K562 (cell line): Measurements from ENCODE around the gene PPP2R3B. TPM values are rescaled to one million over a fixed set of nuclear protein-coding genes. Genes with fewer than 3 reads are reported as not detected.

Experiments used
- ATF1 ChIP-seq, 2 experiments: fragments of 450-650 bp in 1 of 2; IDR thresholded peaks; 2 replicates each; pipeline ENCODE4 v1.6.1; 2016; ENCODE audit warnings: missing compliant biosample characterization in 1 of 2, missing genetic modification characterization in 1 of 2
- BCOR ChIP-seq: fragments of 450-650 bp; IDR thresholded peaks from 2 replicates; pipeline ENCODE4 v1.6.1; 2016
- CBFA2T3 ChIP-seq: fragments of 450-650 bp; IDR thresholded peaks from 2 replicates; pipeline ENCODE4 v1.6.1; 2017
- CHD1 ChIP-seq: fragments of 200-600 bp; sonication (generic); IDR thresholded peaks from one replicate; pipeline ENCODE4 v1.6.1; 2012; ENCODE audit warnings: mild to moderate bottlenecking, moderate library complexity, low read length, inconsistent platforms
- CHD4 ChIP-seq: fragments of 200-600 bp; sonication (generic); IDR thresholded peaks from 3 replicates; pipeline ENCODE4 v1.6.1; 2012; ENCODE audit warnings: low read depth, mild to moderate bottlenecking, mixed read lengths, low read length, inconsistent platforms; ENCODE audit not compliant: insufficient read depth, insufficient replicate concordance, poor library complexity, severe bottlenecking
- ERF ChIP-seq: fragments of 450-650 bp; formaldehyde crosslinking; IDR thresholded peaks from 2 replicates; pipeline ENCODE4 v1.4.0; 2020; ENCODE audit warnings: mild to moderate bottlenecking, mixed read lengths
- GABPA ChIP-seq: fragments of 200-800 bp; sonication (Bioruptor generic); conservative IDR thresholded peaks from 2 replicates; pipeline ENCODE4 v1.6.1; 2016; ENCODE audit warnings: low read depth, missing genetic modification characterization, missing compliant biosample characterization
- HDAC2 ChIP-seq: fragments of 450-650 bp; IDR thresholded peaks from 2 replicates; pipeline ENCODE4 v1.6.1; 2016; ENCODE audit warnings: mild to moderate bottlenecking
- NR2C1 ChIP-seq, 2 experiments: fragments of 450-650 bp; IDR thresholded peaks; 2 replicates each; pipeline ENCODE4 v1.6.1; 2017; ENCODE audit warnings: mild to moderate bottlenecking in 2 of 2, antibody characterized with exemption in 1 of 2, inconsistent platforms in 1 of 2, missing compliant biosample characterization in 1 of 2, missing genetic modification characterization in 1 of 2
- NRF1 ChIP-seq, 2 experiments: fragments of 450-650 bp; IDR thresholded peaks in 1 of 2; conservative IDR thresholded peaks in 1 of 2; 2 replicates each; pipeline ENCODE4 v1.6.1; 2014; ENCODE audit warnings: mild to moderate bottlenecking in 2 of 2
- PCBP1 ChIP-seq: fragments of 200-400 bp; formaldehyde crosslinking; IDR thresholded peaks from 2 replicates; pipeline ENCODE4 v1.6.1; 2018; ENCODE audit warnings: mild to moderate bottlenecking, low read depth, low read length; ENCODE audit not compliant: poor library complexity, severe bottlenecking
- PHB ChIP-seq: fragments of 250-450 bp; sonication (Bioruptor Pico); IDR thresholded peaks from 2 replicates; pipeline ENCODE4 v1.5.0; 2021
- RBM14 ChIP-seq: fragments of 200-400 bp; formaldehyde crosslinking; IDR thresholded peaks from 2 replicates; pipeline ENCODE4 v1.6.1; 2018; ENCODE audit warnings: low read depth, mild to moderate bottlenecking, low read length, moderate library complexity, borderline replicate concordance; ENCODE audit not compliant: insufficient read depth
- RBM17 ChIP-seq: fragments of 200-400 bp; formaldehyde crosslinking; IDR thresholded peaks from 2 replicates; pipeline ENCODE4 v1.6.1; 2017; ENCODE audit warnings: low read depth, mild to moderate bottlenecking, low read length, borderline replicate concordance
- RHOXF2B ChIP-seq: fragments of 250-450 bp; sonication (Bioruptor Pico); conservative IDR thresholded peaks from 2 replicates; pipeline ENCODE4 v1.5.1; 2021
- STAG1 ChIP-seq: sonication (generic); formaldehyde crosslinking; IDR thresholded peaks from 2 replicates; pipeline ENCODE4 v1.5.0; 2020; ENCODE audit warnings: missing genetic modification reagents, borderline replicate concordance
- ZNF12 ChIP-seq: sonication (generic); formaldehyde crosslinking; IDR thresholded peaks from 2 replicates; pipeline ENCODE4 v1.4.0; 2020; ENCODE audit warnings: mild to moderate bottlenecking, missing genetic modification reagents
- ZNF23 ChIP-seq: fragments of 250-450 bp; sonication (Bioruptor Pico); IDR thresholded peaks from 2 replicates; pipeline ENCODE4 v1.4.0; 2020; ENCODE audit warnings: mild to moderate bottlenecking
- ZNF436 ChIP-seq: fragments of 250-450, 450-650 bp; sonication (Bioruptor Pico); formaldehyde crosslinking; IDR thresholded peaks from 2 replicates; pipeline ENCODE4 v1.7.0; 2020; ENCODE audit warnings: mild to moderate bottlenecking
- ZNF57 ChIP-seq: fragments of 450-650 bp; formaldehyde crosslinking; IDR thresholded peaks from 2 replicates; pipeline ENCODE4 v1.4.0; 2020; ENCODE audit warnings: mild to moderate bottlenecking, moderate library complexity
- ZNF589 ChIP-seq: fragments of 200-800 bp; sonication (Bioruptor generic); IDR thresholded peaks from 2 replicates; pipeline ENCODE4 v1.6.1; 2016; ENCODE audit warnings: low read depth, missing genetic modification characterization, missing compliant biosample characterization
- ZNF644 ChIP-seq: fragments of 200-800 bp; sonication (Bioruptor generic); IDR thresholded peaks from 2 replicates; pipeline ENCODE4 v1.6.1; 2016; ENCODE audit warnings: low read depth, missing genetic modification characterization, missing compliant biosample characterization
- ZNF764 ChIP-seq: fragments of 250-450 bp; sonication (Bioruptor Pico); IDR thresholded peaks from 2 replicates; pipeline ENCODE4 v1.4.0; 2020; ENCODE audit warnings: low read depth, mild to moderate bottlenecking, moderate library complexity
- polyA plus RNA-seq, 8 experiments: library from polyadenylated mRNA; depleted of rRNA in 4 of 8; stranded (reverse) in 5 of 8; unstranded in 3 of 8; fragments of >200 nt; fragmentation: Nextera tagmentation in 2 of 8; fragmentation: Illumina TruSeq in 1 of 8; extraction: Ambion mirVana in 2 of 8; extraction: Trizol in 1 of 8; gene quantifications; 2 replicates each; pipeline versions ENCODE4 v1.2.1 to v1.2.3, GENCODE V29; 2011 to 2014; ENCODE audit warnings: inconsistent platforms in 1 of 8, missing spikeins in 1 of 8
- total RNA-seq, 7 experiments: library from RNA; depleted of rRNA in 6 of 7; stranded (reverse); fragments of >200 nt in 6 of 7; fragmentation: Illumina TruSeq in 2 of 7; extraction: Trizol in 2 of 7; gene quantifications; 2 replicates each; pipeline versions ENCODE4 v1.2.1 to v1.2.3, GENCODE V29; 2011 to 2021; ENCODE audit warnings: low replicate concordance in 1 of 7
- TF ChIP-seq, protein P1 (sequence below), 2 experiments: IDR thresholded peaks; 2 replicates each; pipeline ENCODE4 v1.6.1; 2011; ENCODE audit warnings: borderline replicate concordance in 1 of 2, control low read depth in 1 of 2, low read depth in 1 of 2, low read length in 1 of 2, mild to moderate bottlenecking in 1 of 2, mixed read lengths in 1 of 2, moderate library complexity in 1 of 2; ENCODE audit not compliant: insufficient read depth in 1 of 2, insufficient read length in 1 of 2, poor library complexity in 1 of 2, severe bottlenecking in 1 of 2; ENCODE audit errors: extremely low read depth in 1 of 2
- TF ChIP-seq, protein P2 (sequence below): fragments of 450-650 bp; IDR thresholded peaks from 2 replicates; pipeline ENCODE4 v1.6.1; 2016; ENCODE audit warnings: antibody characterized with exemption

Gene PPP2R3B
- total and polyA plus RNA-seq, 9 of the 15 experiments (the other 6 are each of a cell fraction or from before 2014, with no cell fraction given): 0.04 to 18.2 (median 8.2) TPM; not detected in 1

DNA sequence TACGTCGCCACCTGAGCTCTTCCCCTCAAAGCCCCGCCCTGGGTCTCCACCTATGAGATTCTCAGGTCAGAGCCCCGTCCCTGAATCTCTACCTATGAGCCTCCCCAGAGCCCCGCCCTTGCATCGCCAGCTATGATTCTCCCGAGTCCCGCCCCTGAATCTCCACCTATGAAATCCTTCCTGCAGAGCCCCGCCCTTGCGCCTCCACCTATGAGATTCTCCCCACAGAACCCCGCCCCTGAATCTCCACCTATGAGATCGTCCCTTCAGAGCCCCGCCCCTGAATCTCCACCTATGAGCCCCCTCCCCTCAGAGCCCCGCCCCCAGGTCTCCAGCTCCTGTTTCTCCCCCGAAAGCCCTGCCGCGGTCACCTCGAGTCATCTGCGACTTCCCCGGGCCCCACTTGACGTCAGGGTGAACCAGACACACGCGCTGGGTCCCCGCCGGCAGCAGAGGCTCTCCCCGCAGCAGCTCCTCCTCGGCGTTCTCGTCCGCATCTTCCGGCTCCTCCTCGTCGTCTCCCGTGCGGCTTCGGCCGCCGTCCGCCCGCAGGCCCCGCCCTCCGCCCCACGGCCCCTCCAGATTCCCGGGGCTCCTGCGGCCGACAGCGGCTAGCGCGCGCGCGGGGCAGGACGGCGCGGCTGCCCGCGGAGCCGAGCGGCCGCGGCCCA, 68.5 kb downstream of the PPP2R3B start (continued):
- TF ChIP-seq ATF1 (CRISPR knock-in tag; IDR thresholded peaks at IDR 0.05) (no peak), ATF1 (tag; IDR thresholded peaks at IDR 0.05) (peak; percentile 7; the same call in 1 of the 2 replicates), NR2C1 (IDR thresholded peaks at IDR 0.05) (no peak), NR2C1 (tag; IDR thresholded peaks at IDR 0.05) (no peak), GABPA (tag) (0 out of 2 replicates have a peak, but pooled peaks have one; percentile 8), CHD1 (peak; percentile 73), CBFA2T3 (no peak), PHB (CRISPR knock-in tag) (no peak), ZNF57 (CRISPR knock-in tag) (no peak), ZNF764 (CRISPR knock-in tag) (no peak), RBM14 (no peak), ERF (peak; percentile 56; the same call in 1 of the 2 replicates), ZNF23 (CRISPR knock-in tag) (no peak), RHOXF2B (no peak), BCOR (no peak), STAG1 (CRISPR knock-in tag) (no peak), CHD4 (no peak), ZNF436 (CRISPR knock-in tag) (no peak), ZNF12 (CRISPR knock-in tag) (no peak), PCBP1 (no peak), HDAC2 (no peak), NRF1 (conservative IDR thresholded peaks at IDR 0.05 in 1 of 2, IDR thresholded peaks at IDR 0.05 in 1 of 2) (peak; percentile 69 to 74), ZNF589 (CRISPR knock-in tag) (0 out of 2 replicates have a peak, but pooled peaks have one; percentile 33), RBM17 (no peak), ZNF644 (tag) (no peak)
- TF ChIP-seq, protein P1, sequence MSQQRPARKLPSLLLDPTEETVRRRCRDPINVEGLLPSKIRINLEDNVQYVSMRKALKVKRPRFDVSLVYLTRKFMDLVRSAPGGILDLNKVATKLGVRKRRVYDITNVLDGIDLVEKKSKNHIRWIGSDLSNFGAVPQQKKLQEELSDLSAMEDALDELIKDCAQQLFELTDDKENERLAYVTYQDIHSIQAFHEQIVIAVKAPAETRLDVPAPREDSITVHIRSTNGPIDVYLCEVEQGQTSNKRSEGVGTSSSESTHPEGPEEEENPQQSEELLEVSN (IDR thresholded peaks at IDR 0.05; ENCODE audit: borderline replicate concordance in 1 of 2, extremely low read depth in 1 of 2, insufficient read depth in 1 of 2, insufficient read length in 1 of 2, low read depth in 1 of 2, low read length in 1 of 2, poor library complexity in 1 of 2, severe bottlenecking in 1 of 2): peak in 1 of 2 experiments; percentile 51
- TF ChIP-seq, protein P2, sequence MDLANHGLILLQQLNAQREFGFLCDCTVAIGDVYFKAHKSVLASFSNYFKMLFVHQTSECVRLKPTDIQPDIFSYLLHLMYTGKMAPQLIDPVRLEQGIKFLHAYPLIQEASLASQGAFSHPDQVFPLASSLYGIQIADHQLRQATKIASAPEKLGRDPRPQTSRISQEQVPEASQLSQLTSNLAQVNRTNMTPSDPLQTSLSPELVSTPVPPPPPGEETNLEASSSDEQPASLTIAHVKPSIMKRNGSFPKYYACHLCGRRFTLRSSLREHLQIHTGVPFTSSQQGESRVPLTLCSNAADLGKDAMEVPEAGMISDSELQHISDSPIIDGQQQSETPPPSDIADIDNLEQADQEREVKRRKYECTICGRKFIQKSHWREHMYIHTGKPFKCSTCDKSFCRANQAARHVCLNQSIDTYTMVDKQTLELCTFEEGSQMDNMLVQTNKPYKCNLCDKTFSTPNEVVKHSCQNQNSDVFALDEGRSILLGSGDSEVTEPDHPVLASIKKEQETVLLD: no peak
